ENCODE results near the gene CYP2J2. TPM values are rescaled to one million over a fixed set of nuclear protein-coding genes. Genes with fewer than 3 reads are reported as not detected.
"Not testable (repeated sequence)": the region's sequence is repeated elsewhere in the genome, so short reads cannot be mapped to it uniquely, and the experiment has no call there.

The CYP2J2 gene
- total RNA-seq, 1 donor from 2014 or later: 1.0 TPM

DNA sequence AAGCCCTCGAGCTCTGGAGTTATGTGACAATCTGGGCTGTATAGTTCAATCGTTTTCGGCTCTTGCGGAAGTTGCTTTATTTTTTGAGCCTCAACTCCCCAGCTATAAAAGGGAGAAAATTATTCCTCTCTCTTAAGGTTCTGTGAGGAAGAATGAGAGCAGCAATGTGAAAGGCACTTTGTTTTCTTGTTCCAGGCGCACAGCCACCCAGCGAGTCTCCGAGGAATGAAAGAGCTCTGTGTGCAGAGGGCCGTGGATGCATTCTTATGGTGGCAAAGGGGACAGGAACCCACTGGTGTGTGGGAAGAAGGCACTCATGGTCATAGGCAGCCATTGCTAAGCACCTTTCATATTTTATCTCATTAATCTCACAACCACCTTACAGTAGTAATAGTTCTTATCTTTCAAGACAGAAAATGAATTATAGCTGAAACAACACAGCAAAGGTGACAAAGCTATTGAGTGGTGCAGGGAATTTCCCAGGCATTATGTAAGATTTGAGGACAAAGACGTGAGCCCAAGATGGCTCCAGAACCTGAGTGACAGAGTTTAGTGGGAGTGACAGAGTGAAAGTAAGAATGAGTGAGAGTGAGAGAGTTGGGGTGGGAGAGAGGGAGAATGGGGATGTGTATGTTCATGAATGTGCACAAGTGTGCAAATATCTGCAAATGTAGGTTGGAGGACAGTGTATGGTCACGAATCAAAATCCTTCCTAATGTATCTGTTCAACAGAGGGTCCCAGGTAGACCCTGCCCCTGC is 9.4 kb downstream of the CYP2J2 start:
- TF ChIP-seq, protein P1, sequence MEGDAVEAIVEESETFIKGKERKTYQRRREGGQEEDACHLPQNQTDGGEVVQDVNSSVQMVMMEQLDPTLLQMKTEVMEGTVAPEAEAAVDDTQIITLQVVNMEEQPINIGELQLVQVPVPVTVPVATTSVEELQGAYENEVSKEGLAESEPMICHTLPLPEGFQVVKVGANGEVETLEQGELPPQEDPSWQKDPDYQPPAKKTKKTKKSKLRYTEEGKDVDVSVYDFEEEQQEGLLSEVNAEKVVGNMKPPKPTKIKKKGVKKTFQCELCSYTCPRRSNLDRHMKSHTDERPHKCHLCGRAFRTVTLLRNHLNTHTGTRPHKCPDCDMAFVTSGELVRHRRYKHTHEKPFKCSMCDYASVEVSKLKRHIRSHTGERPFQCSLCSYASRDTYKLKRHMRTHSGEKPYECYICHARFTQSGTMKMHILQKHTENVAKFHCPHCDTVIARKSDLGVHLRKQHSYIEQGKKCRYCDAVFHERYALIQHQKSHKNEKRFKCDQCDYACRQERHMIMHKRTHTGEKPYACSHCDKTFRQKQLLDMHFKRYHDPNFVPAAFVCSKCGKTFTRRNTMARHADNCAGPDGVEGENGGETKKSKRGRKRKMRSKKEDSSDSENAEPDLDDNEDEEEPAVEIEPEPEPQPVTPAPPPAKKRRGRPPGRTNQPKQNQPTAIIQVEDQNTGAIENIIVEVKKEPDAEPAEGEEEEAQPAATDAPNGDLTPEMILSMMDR (IDR thresholded peaks at IDR 0.05; ENCODE audit: unreplicated experiment): no peak
- Mint-ChIP-seq H3K9me3 (ENCODE audit: low read depth) (no peaks in the 10 kb centered on the region), H3K4me3 (ENCODE audit: low read depth) (no peak overlapping the region), H3K27ac (no peak overlapping the region), H3K27me3 (peaks cover 6% of the 10 kb centered on the region), H3K4me1 (ENCODE audit: low read depth) (no peaks in the 10 kb centered on the region), H3K36me3 (ENCODE audit: insufficient read depth) (no peaks in the 10 kb centered on the region)
- DNase-seq (ENCODE audit: low spot score, unreplicated experiment): no peak

DNA sequence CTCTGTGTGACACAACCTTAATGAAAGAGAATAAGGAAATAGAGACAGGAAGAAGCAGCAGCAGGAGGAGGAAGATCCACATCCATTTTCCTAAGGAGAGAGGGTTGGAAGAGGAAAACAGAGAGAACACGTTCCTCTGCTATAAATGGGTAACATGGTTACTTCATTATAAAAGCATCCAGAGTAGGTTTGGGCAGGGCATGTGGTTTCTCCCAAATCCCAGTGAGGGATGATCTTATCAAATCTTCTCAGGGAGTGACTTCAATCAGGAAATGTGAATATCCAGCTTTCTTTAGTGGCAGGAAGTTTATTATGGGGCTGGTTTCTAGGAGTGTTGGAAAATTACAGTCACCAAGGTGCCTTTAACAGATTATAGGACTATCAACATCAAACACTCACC is 11.1 kb downstream of the CYP2J2 start:
- TF ChIP-seq, protein P1 (IDR thresholded peaks at IDR 0.05; ENCODE audit: unreplicated experiment): no peak
- no peaks in the 10 kb centered on the region for H3K4me1 Mint-ChIP-seq (ENCODE audit: low read depth)
- no peaks in the 10 kb centered on the region for H3K36me3 Mint-ChIP-seq (ENCODE audit: insufficient read depth)
- DNase-seq (ENCODE audit: low spot score, unreplicated experiment): no peak
- H3K4me3 Mint-ChIP-seq (ENCODE audit: low read depth): no peak overlapping the region
- peaks cover 6% of the 10 kb centered on the region for H3K27me3 Mint-ChIP-seq
- H3K9me3 Mint-ChIP-seq (ENCODE audit: low read depth): no peaks in the 10 kb centered on the region
- no peak overlapping the region for H3K27ac Mint-ChIP-seq

DNA sequence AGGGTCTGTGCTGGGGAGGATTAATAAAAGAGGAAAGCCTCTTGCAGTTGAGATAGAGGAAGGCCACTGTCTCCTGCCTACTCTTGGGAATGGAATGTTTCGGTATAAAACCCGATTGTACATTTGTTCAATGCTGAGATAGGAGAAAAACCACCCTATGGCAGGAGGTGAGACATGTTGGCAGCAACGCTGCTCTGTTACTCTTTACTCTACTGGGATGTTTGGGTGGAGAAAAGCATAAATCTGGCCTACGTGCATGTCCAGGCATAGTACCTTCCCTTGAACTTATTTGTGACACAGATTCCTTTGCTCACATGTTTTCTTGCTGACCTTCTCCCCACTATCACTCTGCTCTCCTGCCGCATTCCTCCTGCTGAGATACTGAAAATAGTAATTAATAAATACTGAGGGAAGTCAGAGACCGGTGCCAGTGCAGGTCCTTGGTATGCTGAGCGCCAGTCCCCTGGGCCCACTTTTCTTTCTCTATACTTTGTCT is 11.7 kb downstream of the CYP2J2 start:
- not testable (repeated sequence) for H3K36me3 Mint-ChIP-seq (ENCODE audit: insufficient read depth); H3K27ac Mint-ChIP-seq; H3K9me3 Mint-ChIP-seq (ENCODE audit: low read depth); H3K4me1 Mint-ChIP-seq (ENCODE audit: low read depth); H3K4me3 Mint-ChIP-seq (ENCODE audit: low read depth); DNase-seq (ENCODE audit: low spot score, unreplicated experiment); H3K27me3 Mint-ChIP-seq

DNA sequence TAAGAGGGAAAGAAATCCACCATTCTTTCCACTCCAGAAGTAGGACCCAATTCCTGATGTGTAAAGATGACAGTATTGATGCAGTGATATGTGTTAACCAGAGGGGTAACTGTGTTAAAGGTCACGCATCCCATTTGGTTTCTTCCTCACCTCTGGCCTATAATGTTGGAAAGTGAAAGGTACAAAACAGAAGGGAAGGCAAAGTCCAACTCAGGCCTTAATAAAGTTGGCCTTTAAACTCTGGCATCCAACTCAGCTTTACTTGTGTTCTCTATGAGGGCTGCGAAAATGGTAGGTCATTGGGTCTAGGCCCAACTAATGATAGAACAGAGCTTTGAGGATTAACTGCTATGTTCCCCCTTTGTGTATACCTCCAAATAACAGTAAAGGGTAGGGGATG is 17.9 kb downstream of the CYP2J2 start:
- Mint-ChIP-seq H3K9me3 (ENCODE audit: low read depth) (no peaks in the 10 kb centered on the region), H3K27me3 (no peaks in the 10 kb centered on the region), H3K4me1 (ENCODE audit: low read depth) (no peaks in the 10 kb centered on the region), H3K27ac (no peak overlapping the region), H3K36me3 (ENCODE audit: insufficient read depth) (no peaks in the 10 kb centered on the region), H3K4me3 (ENCODE audit: low read depth) (no peak overlapping the region)
- DNase-seq (ENCODE audit: low spot score, unreplicated experiment): no peak
- TF ChIP-seq, protein P1 (IDR thresholded peaks at IDR 0.05; ENCODE audit: unreplicated experiment): no peak

DNA sequence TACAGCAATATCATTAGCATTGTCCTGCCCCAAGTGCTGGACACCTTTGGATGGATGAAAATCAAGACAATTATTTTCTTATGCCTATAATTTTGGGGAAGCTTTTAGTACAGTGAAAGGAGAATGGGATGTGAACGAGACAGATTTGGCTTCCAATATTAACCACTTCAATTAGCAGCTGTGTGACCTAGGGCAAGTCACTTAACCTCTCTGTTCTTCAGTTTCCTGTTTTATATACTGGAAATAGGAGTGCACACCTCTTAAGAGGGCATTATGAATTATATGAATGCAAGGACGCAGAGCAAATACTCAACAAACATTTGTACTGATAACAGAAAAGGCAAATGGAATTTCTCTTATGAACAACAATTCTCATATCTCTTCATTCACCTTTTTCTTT is 18.5 kb downstream of the CYP2J2 start:
- TF ChIP-seq, protein P1 (IDR thresholded peaks at IDR 0.05; ENCODE audit: unreplicated experiment): no peak
- no peak for DNase-seq (ENCODE audit: low spot score, unreplicated experiment)
- H3K4me3 Mint-ChIP-seq (ENCODE audit: low read depth): no peak overlapping the region
- H3K27me3 Mint-ChIP-seq: peaks cover 3% of the 10 kb centered on the region
- H3K9me3 Mint-ChIP-seq (ENCODE audit: low read depth): no peaks in the 10 kb centered on the region
- no peaks in the 10 kb centered on the region for H3K4me1 Mint-ChIP-seq (ENCODE audit: low read depth)
- no peaks in the 10 kb centered on the region for H3K36me3 Mint-ChIP-seq (ENCODE audit: insufficient read depth)
- H3K27ac Mint-ChIP-seq: no peak overlapping the region

DNA sequence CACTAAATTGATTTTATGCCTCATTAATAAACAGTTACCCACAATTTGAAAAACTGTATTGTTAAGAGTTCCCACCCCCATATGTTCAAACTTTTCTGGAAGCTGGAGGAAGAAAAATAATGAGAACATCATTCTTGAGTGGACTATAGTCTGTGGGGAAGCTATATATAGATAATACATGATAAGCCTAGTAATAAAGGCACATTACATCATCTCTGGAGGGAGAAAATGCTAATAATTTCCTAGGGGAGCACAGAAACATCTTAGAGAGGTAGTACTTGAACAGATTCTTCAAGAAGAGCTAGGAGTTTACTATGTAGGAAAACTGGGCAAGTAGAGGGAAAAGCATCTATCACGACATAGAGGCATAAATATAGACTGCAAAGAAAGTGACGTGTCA is 19.6 kb downstream of the CYP2J2 start:
- H3K9me3 Mint-ChIP-seq (ENCODE audit: low read depth): no peaks in the 10 kb centered on the region
- no peak for DNase-seq (ENCODE audit: low spot score, unreplicated experiment)
- H3K4me3 Mint-ChIP-seq (ENCODE audit: low read depth): no peak overlapping the region
- TF ChIP-seq, protein P1 (IDR thresholded peaks at IDR 0.05; ENCODE audit: unreplicated experiment): no peak
- no peak overlapping the region for H3K27ac Mint-ChIP-seq
- H3K36me3 Mint-ChIP-seq (ENCODE audit: insufficient read depth): no peaks in the 10 kb centered on the region
- peaks cover 3% of the 10 kb centered on the region for H3K27me3 Mint-ChIP-seq
- no peaks in the 10 kb centered on the region for H3K4me1 Mint-ChIP-seq (ENCODE audit: low read depth)
